Uterus (tissue), 2 donors: Measurements from ENCODE around the gene ENOSF1.

Experiments
- CTCF ChIP-seq, 4 experiments: fragments of 200-600 bp in 2 of 4; fragments of 450-650 bp in 2 of 4; sonication (generic) in 2 of 4; IDR thresholded peaks; one replicate each; pipeline ENCODE4 v1.5.1; 2016 to 2019; ENCODE audit warnings: antibody characterized with exemption in 4 of 4, mild to moderate bottlenecking in 2 of 4, moderate library complexity in 1 of 4
- POLR2A ChIP-seq, 2 donors: fragments of 450-650 bp; IDR thresholded peaks; one replicate each; pipeline ENCODE4 v1.6.1; 2016; ENCODE audit warnings: antibody characterized with exemption in 2 of 2, mild to moderate bottlenecking in 1 of 2, moderate library complexity in 1 of 2

GRCh38 chr18:717003-717402 lies 4.6 kb upstream of the ENOSF1 start:
- TF ChIP-seq POLR2A (IDR thresholded peaks at IDR 0.05) (no peak), CTCF (IDR thresholded peaks at IDR 0.05) (no peak)
